NT2/D1 (cell line): ENCODE data around the gene TMEM240.

Experiments
- SUZ12 ChIP-seq: IDR thresholded peaks from 2 replicates; pipeline ENCODE4 v1.6.1; 2011; ENCODE audit not compliant: insufficient read length, insufficient read depth; ENCODE audit errors: extremely low read depth
- YY1 ChIP-seq: IDR thresholded peaks from 2 replicates; pipeline ENCODE4 v1.6.1; 2011; ENCODE audit not compliant: insufficient read length, insufficient read depth
- ZNF274 ChIP-seq: IDR thresholded peaks from 2 replicates; pipeline ENCODE4 v1.6.1; 2011; ENCODE audit warnings: mild to moderate bottlenecking, low read depth, low read length

GRCh38 chr1:1574721-1575537, 34.5 kb upstream of the TMEM240 start, which contains the start of gene SSU72:
- TF ChIP-seq SUZ12, result no peak
- no peak for TF ChIP-seq ZNF274
- no peak for TF ChIP-seq YY1
